GM13976 (cell line): ENCODE results near the gene NFASC.

ENCODE experiments used
- DNase-seq: peaks from one replicate; pipeline ENCODE4 v3.0.0; 2012; ENCODE audit warnings: low spot score
- CTCF ChIP-seq: IDR thresholded peaks from 2 replicates; pipeline ENCODE4 v1.5.1; 2012; ENCODE audit warnings: borderline replicate concordance, mild to moderate bottlenecking; ENCODE audit not compliant: insufficient read depth; ENCODE audit errors: extremely low read depth, missing control alignments, control extremely low read depth
- in situ Hi-C: fragments of 300-500 bp; cut with MboI; formaldehyde crosslinking; loops from one replicate; pipeline ENCODE4 v1.12.0; 2022; ENCODE audit warnings: low sequenced_read_pairs, mixed read lengths, inconsistent platforms; ENCODE audit not compliant: unreplicated experiment

The NFASC gene

GRCh38 chr1:204896787-204897469, 26.3 kb downstream of the NFASC start:
- DNase-seq, result no peak
- in situ Hi-C loops, result no loop called here
- no peak for TF ChIP-seq CTCF

GRCh38 chr1:204900721-204901120, 30.1 kb downstream of the NFASC start:
- in situ Hi-C loops, result no loop called here
- no peak for TF ChIP-seq CTCF
- DNase-seq, result no peak

- no peak for DNase-seq
- in situ Hi-C loops, result no loop called here
- no peak for TF ChIP-seq CTCF
These were observed 32.0 kb downstream of the NFASC start for GRCh38 chr1:204902671-204903070.

GRCh38 chr1:204904228-204904810, 33.7 kb downstream of the NFASC start:
- TF ChIP-seq CTCF, result no peak
- in situ Hi-C loops, result no loop called here
- DNase-seq, result no peak

- TF ChIP-seq CTCF, result no peak
- no peak for DNase-seq
- in situ Hi-C loops, result no loop called here
These were observed 38.4 kb downstream of the NFASC start for GRCh38 chr1:204909109-204909508.

GRCh38 chr1:204915861-204916495, 45.3 kb downstream of the NFASC start:
- no peak for TF ChIP-seq CTCF
- in situ Hi-C loops, result no loop called here
- DNase-seq, result no peak
